Loucy (cell line): ENCODE measurements around the gene SSX2IP.

Experiments used
- CTCF ChIP-seq: fragments of 200-600 bp; sonication (generic); conservative IDR thresholded peaks from 2 replicates; pipeline ENCODE4 v1.5.1; 2014; ENCODE audit warnings: mild to moderate bottlenecking, antibody characterized with exemption, low read length
- EZH2phosphoT487 ChIP-seq: fragments of 200-600 bp; IDR thresholded peaks from 2 replicates; pipeline ENCODE4 v1.6.1; 2018; ENCODE audit warnings: antibody characterized with exemption, mild to moderate bottlenecking, moderate library complexity, borderline replicate concordance

- no peak for TF ChIP-seq CTCF
- TF ChIP-seq EZH2phosphoT487 = no peak
Measured at GRCh38 chr1:84692391-84692790, 2.1 kb upstream of the SSX2IP start.
